ENCODE data around the gene TMEM129.

TMEM129 gene

GRCh38 chr4:1743551-1743950 is 22.4 kb upstream of the TMEM129 start:
- DNase-seq: no peak

- DNase-seq: no peak
Measured at GRCh38 chr4:1741208-1741607, 20.1 kb upstream of the TMEM129 start.

- DNase-seq: no peak
Measured at GRCh38 chr4:1740021-1740545, 19.0 kb upstream of the TMEM129 start.

GRCh38 chr4:1739358-1739757 is 18.2 kb upstream of the TMEM129 start:
- DNase-seq: no peak

- no peak for DNase-seq
Measured at GRCh38 chr4:1738410-1738809, 17.3 kb upstream of the TMEM129 start.

- DNase-seq: no peak
Measured at GRCh38 chr4:1737666-1738065, 16.5 kb upstream of the TMEM129 start.

GRCh38 chr4:1736812-1737211 is 15.7 kb upstream of the TMEM129 start:
- no peak for DNase-seq

- no peak for DNase-seq
Measured at GRCh38 chr4:1735215-1735614, 14.1 kb upstream of the TMEM129 start.

- DNase-seq: no peak
Measured at GRCh38 chr4:1732911-1733310, 11.8 kb upstream of the TMEM129 start.

GRCh38 chr4:1731180-1731579 is 10.1 kb upstream of the TMEM129 start:
- DNase-seq: no peak

GRCh38 chr4:1730532-1731135 is 9.5 kb upstream of the TMEM129 start:
- no peak for DNase-seq

- DNase-seq: no peak
Measured at GRCh38 chr4:1728061-1728980, 7.2 kb upstream of the TMEM129 start.

- no peak for DNase-seq
Measured at GRCh38 chr4:1727117-1728031, 6.3 kb upstream of the TMEM129 start.

GRCh38 chr4:1726146-1726934 is 5.2 kb upstream of the TMEM129 start:
- peak; percentile 90 to 92 for DNase-seq

GRCh38 chr4:1725521-1725920 is 4.4 kb upstream of the TMEM129 start:
- no peak for DNase-seq

GRCh38 chr4:1723131-1723801 is 2.1 kb upstream of the TMEM129 start:
- peak in 1 of 2 experiments; percentile 39 for DNase-seq

- no peak for DNase-seq
Measured at GRCh38 chr4:1722551-1723118, 1.5 kb upstream of the TMEM129 start.

GRCh38 chr4:1721666-1722550 is 785 bp upstream of the TMEM129 start:
- DNase-seq: no peak

GRCh38 chr4:1720163-1720983 is 750 bp downstream of the TMEM129 start:
- no peak for DNase-seq

Measured in activated CD4-positive, alpha-beta T cell treated with anti-CD3 and anti-CD28 coated beads, Interleukin-2, amount 50 U/mL, for 4 hours (primary cell).